HCT116 (cell line): Measurements from ENCODE around the gene TNRC6C.

ENCODE experiments used
- EZH2 ChIP-seq: fragments of 200-600 bp; sonication (generic); IDR thresholded peaks from 2 replicates; pipeline ENCODE4 v1.6.1; 2017; ENCODE audit warnings: antibody characterized with exemption, mixed run types
- JUND ChIP-seq: IDR thresholded peaks from 2 replicates; pipeline ENCODE4 v1.6.1; 2012
- POLR2AphosphoS5 ChIP-seq: IDR thresholded peaks from 2 replicates; pipeline ENCODE4 v1.6.1; 2011; ENCODE audit warnings: mild to moderate bottlenecking, low read depth, low read length, moderate library complexity
- ZNF274 ChIP-seq: fragments of 200-500 bp; sonication (Bioruptor generic); IDR thresholded peaks from 2 replicates; pipeline ENCODE4 v1.6.1; 2014; ENCODE audit warnings: mild to moderate bottlenecking, low read depth, low read length, inconsistent platforms
- TF ChIP-seq, protein P1 (sequence below), 3 experiments: fragments of 200-600 bp in 1 of 3; sonication (generic) in 1 of 3; IDR thresholded peaks in 2 of 3; conservative IDR thresholded peaks in 1 of 3; 2 replicates each; pipeline ENCODE4 v1.5.1; 2012 to 2017; ENCODE audit warnings: low read depth in 2 of 3, low read length in 2 of 3, antibody characterized with exemption in 1 of 3, borderline replicate concordance in 1 of 3, control low read depth in 1 of 3, mild to moderate bottlenecking in 1 of 3, mixed read lengths in 1 of 3, mixed run types in 1 of 3, moderate library complexity in 1 of 3; ENCODE audit not compliant: insufficient read depth in 1 of 3

DNA sequence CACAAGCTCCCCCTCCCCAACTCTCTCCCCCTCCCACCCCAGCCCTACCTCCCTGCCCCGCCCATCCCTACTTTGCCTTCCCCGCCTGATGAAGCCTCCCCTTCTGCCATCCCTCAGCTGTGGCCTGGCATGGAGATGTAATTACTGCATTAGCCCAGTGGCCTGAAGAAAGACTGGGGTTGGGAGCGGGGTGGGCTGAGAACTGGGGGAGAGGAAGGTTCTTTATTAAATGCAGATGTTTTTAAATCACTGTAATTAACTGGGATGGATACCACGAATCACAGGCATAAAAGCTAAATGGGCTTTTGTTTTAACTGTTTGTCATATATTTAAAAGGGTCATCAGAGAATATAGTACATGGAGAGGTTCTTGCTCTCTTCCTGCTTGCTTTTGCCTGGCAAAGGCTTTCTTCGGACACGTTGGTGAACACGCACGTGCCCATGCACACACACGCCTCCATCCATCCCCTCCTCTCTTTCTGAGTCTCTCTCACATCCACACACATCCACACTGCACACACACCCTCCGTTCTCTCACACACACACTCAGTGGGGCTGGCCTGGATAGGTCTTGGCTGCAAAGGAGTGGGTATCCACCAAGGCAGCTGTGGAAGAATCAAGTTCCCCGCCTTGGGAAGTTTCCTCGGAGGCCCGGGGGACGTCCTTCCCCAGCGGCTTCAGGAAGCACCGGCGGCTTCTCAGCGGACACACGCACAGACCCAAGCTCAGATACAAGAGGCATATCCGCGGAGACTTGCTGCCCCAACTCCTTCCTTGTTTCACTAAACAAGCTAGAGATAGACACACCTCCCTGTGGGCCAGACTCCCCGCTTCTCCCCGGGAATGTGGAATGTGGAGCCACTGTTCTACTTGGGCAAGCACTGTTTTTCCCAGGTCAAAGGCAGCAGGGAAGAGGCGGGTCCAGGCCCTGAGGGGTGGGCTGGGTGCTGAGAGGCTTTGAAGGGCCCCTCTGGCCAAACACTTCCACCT, 27.4 kb upstream of the TNRC6C start:
- TF ChIP-seq POLR2AphosphoS5 (no peak), JUND (no peak), ZNF274 (no peak), EZH2 (no peak)
- TF ChIP-seq, protein P1, sequence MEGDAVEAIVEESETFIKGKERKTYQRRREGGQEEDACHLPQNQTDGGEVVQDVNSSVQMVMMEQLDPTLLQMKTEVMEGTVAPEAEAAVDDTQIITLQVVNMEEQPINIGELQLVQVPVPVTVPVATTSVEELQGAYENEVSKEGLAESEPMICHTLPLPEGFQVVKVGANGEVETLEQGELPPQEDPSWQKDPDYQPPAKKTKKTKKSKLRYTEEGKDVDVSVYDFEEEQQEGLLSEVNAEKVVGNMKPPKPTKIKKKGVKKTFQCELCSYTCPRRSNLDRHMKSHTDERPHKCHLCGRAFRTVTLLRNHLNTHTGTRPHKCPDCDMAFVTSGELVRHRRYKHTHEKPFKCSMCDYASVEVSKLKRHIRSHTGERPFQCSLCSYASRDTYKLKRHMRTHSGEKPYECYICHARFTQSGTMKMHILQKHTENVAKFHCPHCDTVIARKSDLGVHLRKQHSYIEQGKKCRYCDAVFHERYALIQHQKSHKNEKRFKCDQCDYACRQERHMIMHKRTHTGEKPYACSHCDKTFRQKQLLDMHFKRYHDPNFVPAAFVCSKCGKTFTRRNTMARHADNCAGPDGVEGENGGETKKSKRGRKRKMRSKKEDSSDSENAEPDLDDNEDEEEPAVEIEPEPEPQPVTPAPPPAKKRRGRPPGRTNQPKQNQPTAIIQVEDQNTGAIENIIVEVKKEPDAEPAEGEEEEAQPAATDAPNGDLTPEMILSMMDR (IDR thresholded peaks at IDR 0.05 in 2 of 3, conservative IDR thresholded peaks at IDR 0.05 in 1 of 3; ENCODE audit: borderline replicate concordance in 1 of 3, insufficient read depth in 1 of 3, low read depth in 2 of 3, low read length in 2 of 3), result no peak
